H1 (cell line): ENCODE measurements around the gene TCEAL1. TPM values are rescaled to one million over a fixed set of nuclear protein-coding genes. Genes with fewer than 3 reads are reported as not detected.

ENCODE experiments used
- CTCF ChIA-PET: fragments of 300-600 bp; sonication (Branson Sonifier 250); formaldehyde crosslinking; loops from one replicate; lab custom pipeline; 2021; ENCODE audit not compliant: partially characterized antibody; lab: Charles Lee
- POLR2A ChIA-PET: fragments of 300-600 bp; sonication (Branson Sonifier 250); formaldehyde crosslinking; loops from one replicate; lab custom pipeline; 2021; ENCODE audit warnings: inconsistent platforms; ENCODE audit not compliant: partially characterized antibody; lab: Charles Lee
- DNase-seq, 2 experiments: peaks; one replicate each; pipeline versions ENCODE4 v3.0.0 to v3.0.0-alpha.2; 2010 to 2022; ENCODE audit warnings: low spot score in 2 of 2, low read depth in 1 of 2, mixed read lengths in 1 of 2
- FAIRE-seq: peaks from 2 replicates; lab custom pipeline; 2011; peaks lifted over from hg19 to GRCh38; lab: Jason Lieb, UNC
- H2AFZ ChIP-seq: 2 replicates; pipeline ENCODE4 v1.8.1; 2012; ENCODE audit warnings: low read length, inconsistent platforms
- H2AK5ac ChIP-seq: 2 replicates; pipeline ENCODE4 v1.6.1; 2013; ENCODE audit warnings: low read depth, low read length
- H2BK120ac ChIP-seq: replicated peaks from 2 replicates; pipeline ENCODE3; 2013; ENCODE audit warnings: low read depth, low read length, inconsistent platforms
- H2BK12ac ChIP-seq: 2 replicates; pipeline ENCODE4 v1.6.1; 2013; ENCODE audit warnings: low read depth, low read length
- H2BK15ac ChIP-seq: 2 replicates; pipeline ENCODE4 v1.6.1; 2013; ENCODE audit warnings: low read length
- H2BK20ac ChIP-seq: 2 replicates; pipeline ENCODE4 v1.6.1; 2013; ENCODE audit warnings: low read length
- H2BK5ac ChIP-seq: 2 replicates; pipeline ENCODE4 v1.6.1; 2013; ENCODE audit warnings: low read depth, low read length
- H3K14ac ChIP-seq: 2 replicates; pipeline ENCODE4 v1.6.1; 2013; ENCODE audit warnings: inconsistent platforms; ENCODE audit not compliant: insufficient read length
- H3K18ac ChIP-seq: 2 replicates; pipeline ENCODE4 v1.6.1; 2013; ENCODE audit warnings: low read length; ENCODE audit errors: extremely low read depth
- H3K23ac ChIP-seq: 2 replicates; pipeline ENCODE4 v1.6.1; 2013; ENCODE audit warnings: inconsistent platforms; ENCODE audit not compliant: insufficient read length
- H3K23me2 ChIP-seq: 2 replicates; pipeline ENCODE4 v1.6.1; 2013; ENCODE audit warnings: low read depth, low read length
- H3K27ac ChIP-seq: 2 replicates; pipeline ENCODE4 v1.6.1; 2011; ENCODE audit warnings: low read depth, low read length, inconsistent platforms
- H3K27me3 ChIP-seq, 4 experiments: replicated peaks in 1 of 4; 1 replicate in 1 of 4; 2 replicates in 3 of 4; pipeline versions ENCODE4 v1.6.1 to v1.8.1; 2011 to 2013; ENCODE audit warnings: low read length in 3 of 4, mild to moderate bottlenecking in 3 of 4, inconsistent platforms in 2 of 4, mixed read lengths in 2 of 4, moderate library complexity in 1 of 4; ENCODE audit not compliant: control insufficient read depth in 3 of 4, insufficient read depth in 3 of 4; ENCODE audit errors: extremely low read depth in 1 of 4
- H3K36me3 ChIP-seq, 4 experiments: 2 replicates each; pipeline versions ENCODE4 v1.6.1 to v1.8.1; 2011 to 2013; ENCODE audit warnings: mild to moderate bottlenecking in 4 of 4, low read length in 3 of 4, moderate library complexity in 2 of 4, control low read depth in 1 of 4, inconsistent platforms in 1 of 4; ENCODE audit not compliant: insufficient read depth in 4 of 4, control insufficient read depth in 2 of 4
- H3K4ac ChIP-seq: replicated peaks from 2 replicates; pipeline ENCODE3; 2013; ENCODE audit warnings: low read length, low read depth, mixed read lengths, inconsistent platforms; ENCODE audit not compliant: insufficient read length
- H3K4me1 ChIP-seq, 4 experiments: replicated peaks in 1 of 4; 1 replicate in 1 of 4; 2 replicates in 3 of 4; pipeline versions ENCODE4 v1.6.1 to v1.8.1; 2011 to 2013; ENCODE audit warnings: low read length in 3 of 4, inconsistent platforms in 2 of 4, mixed read lengths in 1 of 4; ENCODE audit not compliant: insufficient read depth in 4 of 4, control insufficient read depth in 3 of 4
- H3K4me2 ChIP-seq, 2 experiments: 2 replicates each; pipeline versions ENCODE4 v1.6.1 to v1.8.1; 2011 to 2013; ENCODE audit warnings: low read depth in 2 of 2, low read length in 2 of 2, control low read depth in 1 of 2, inconsistent platforms in 1 of 2, mild to moderate bottlenecking in 1 of 2; ENCODE audit not compliant: insufficient read depth in 1 of 2
- H3K4me3 ChIP-seq, 4 experiments: fragments of 200-600, 300-600 bp in 1 of 4; sonication (generic), shearing (Covaris generic), sonication (Bioruptor Twin) in 1 of 4; 2 replicates each; pipeline versions ENCODE4 v1.5.1 to v1.8.1; 2011 to 2016; ENCODE audit warnings: low read length in 4 of 4, low read depth in 3 of 4, control low read depth in 2 of 4, inconsistent platforms in 2 of 4, mild to moderate bottlenecking in 2 of 4, mixed read lengths in 1 of 4, moderate library complexity in 1 of 4; ENCODE audit not compliant: insufficient read depth in 2 of 4; ENCODE audit errors: extremely low read depth in 1 of 4
- H3K56ac ChIP-seq: replicated peaks from 2 replicates; pipeline ENCODE3; 2013; ENCODE audit warnings: low read depth, mild to moderate bottlenecking, mixed read lengths, low read length, inconsistent platforms; ENCODE audit not compliant: insufficient read length
- H3K79me1 ChIP-seq: 2 replicates; pipeline ENCODE4 v1.6.1; 2013; ENCODE audit warnings: low read depth, low read length, control low read depth
- H3K79me2 ChIP-seq, 2 experiments: 2 replicates each; pipeline versions ENCODE4 v1.6.1 to v1.8.1; 2012 to 2013; ENCODE audit warnings: low read length in 2 of 2, mild to moderate bottlenecking in 2 of 2, inconsistent platforms in 1 of 2; ENCODE audit not compliant: insufficient read depth in 2 of 2, control insufficient read depth in 1 of 2
- H3K9ac ChIP-seq, 4 experiments: replicated peaks in 1 of 4; 1 replicate in 1 of 4; 2 replicates in 3 of 4; pipeline versions ENCODE4 v1.6.1 to v1.8.1; 2011 to 2013; ENCODE audit warnings: low read depth in 3 of 4, low read length in 3 of 4, control low read depth in 2 of 4, mild to moderate bottlenecking in 2 of 4, moderate library complexity in 2 of 4, inconsistent platforms in 1 of 4; ENCODE audit errors: extremely low read depth in 1 of 4
- H3K9me3 ChIP-seq, 2 experiments: 2 replicates each; pipeline versions ENCODE4 v1.6.1 to v1.8.1; 2012 to 2013; ENCODE audit warnings: mild to moderate bottlenecking in 2 of 2, moderate library complexity in 2 of 2, control low read depth in 1 of 2, inconsistent platforms in 1 of 2, low read depth in 1 of 2, low read length in 1 of 2, mixed read lengths in 1 of 2; ENCODE audit not compliant: insufficient read depth in 2 of 2
- H4K20me1 ChIP-seq, 2 experiments: replicated peaks in 1 of 2; 2 replicates each; pipeline versions ENCODE3 to v1.8.1; 2011 to 2013; ENCODE audit warnings: inconsistent platforms in 2 of 2, low read length in 2 of 2, mild to moderate bottlenecking in 1 of 2; ENCODE audit not compliant: insufficient read depth in 2 of 2, control insufficient read depth in 1 of 2
- H4K5ac ChIP-seq: 2 replicates; pipeline ENCODE4 v1.6.1; 2013; ENCODE audit warnings: low read length, low read depth, mixed read lengths, inconsistent platforms; ENCODE audit not compliant: insufficient read length
- H4K8ac ChIP-seq: 2 replicates; pipeline ENCODE4 v1.8.0; 2013; ENCODE audit warnings: mild to moderate bottlenecking, moderate library complexity, low read length, inconsistent platforms; ENCODE audit not compliant: insufficient read depth; ENCODE audit errors: extremely low read depth
- H4K91ac ChIP-seq: replicated peaks from 2 replicates; pipeline ENCODE3; 2013; ENCODE audit warnings: low read length, mixed read lengths, inconsistent platforms; ENCODE audit not compliant: insufficient read length
- ASH2L ChIP-seq: fragments of 200-600, 300-600 bp; sonication (generic); IDR thresholded peaks from one replicate; pipeline ENCODE4 v1.7.1; 2017; ENCODE audit warnings: low read length
- BCL11A ChIP-seq, 2 experiments: IDR thresholded peaks; one replicate each; pipeline ENCODE4 v1.6.1; 2011; ENCODE audit warnings: low read depth in 2 of 2, low read length in 2 of 2, mild to moderate bottlenecking in 2 of 2
- GABPA ChIP-seq: IDR thresholded peaks from 2 replicates; pipeline ENCODE4 v1.6.1; 2011; ENCODE audit warnings: mild to moderate bottlenecking, low read length, moderate library complexity, borderline replicate concordance; ENCODE audit not compliant: insufficient read depth
- POLR2AphosphoS5 ChIP-seq: IDR thresholded peaks from 2 replicates; pipeline ENCODE4 v1.6.1; 2011; ENCODE audit warnings: low read depth, low read length
- TBP ChIP-seq: IDR thresholded peaks from 2 replicates; pipeline ENCODE4 v1.6.1; 2011; ENCODE audit warnings: low read depth, low read length, improper control_type of control experiment
- TEAD4 ChIP-seq: IDR thresholded peaks from 2 replicates; pipeline ENCODE4 v1.6.1; 2012; ENCODE audit warnings: low read depth, low read length, inconsistent platforms, mixed read lengths
- USF2 ChIP-seq: IDR thresholded peaks from 2 replicates; pipeline ENCODE4 v1.6.1; 2011; ENCODE audit warnings: low read length, improper control_type of control experiment
- YY1 ChIP-seq: IDR thresholded peaks from 2 replicates; pipeline ENCODE4 v1.6.1; 2011; ENCODE audit warnings: low read depth, mild to moderate bottlenecking, low read length
- WGBS, 2 experiments: shearing (Covaris generic) in 1 of 2; methylation state at CpG; one replicate each; pipeline versions ENCODE4 v1.1.6 to v1.1.7; 2013 to 2015; ENCODE audit warnings: low lambda C conversion rate in 2 of 2, mixed read lengths in 2 of 2, inconsistent platforms in 1 of 2, low coverage in 1 of 2, missing lambda C conversion rate in 1 of 2; ENCODE audit not compliant: insufficient replicate concordance in 2 of 2, insufficient coverage in 1 of 2, insufficient read length in 1 of 2; ENCODE audit errors: extremely low coverage in 1 of 2, missing lambda C conversion rate in 1 of 2; 5-methylcytosine and 5-hydroxymethylcytosine counted together
- polyA plus RNA-seq, 7 experiments: library from polyadenylated mRNA; depleted of rRNA in 3 of 7; stranded (reverse) in 5 of 7; unstranded in 2 of 7; fragments of >200 nt in 5 of 7; fragments of 200-250 nt in 2 of 7; gene quantifications; 1 replicate in 5 of 7; 2 replicates in 1 of 7; 4 replicates in 1 of 7; pipeline versions ENCODE4 v1.2.1 to v1.2.3, GENCODE V29; 2011 to 2013; ENCODE audit warnings: missing spikeins in 2 of 7, mixed read lengths in 2 of 7
- total RNA-seq: library from RNA; stranded (reverse); fragmentation: NEBNext Ultra II Directional; extraction: Animal tissue kit (Norgen Biotek cat#: 25700); gene quantifications from 2 replicates; pipeline ENCODE4 v1.2.1, GENCODE V29; 2021

TCEAL1 gene
- total and polyA plus RNA-seq, 2 of the 8 experiments (the other 6 are each of a cell fraction or from before 2014, with no cell fraction given), result 3.9 to 4.1 TPM

- Histone ChIP-seq H2BK12ac (no peak overlapping the region), H3K4me1 (no peaks in the 10 kb centered on the region), H3K18ac (no peak overlapping the region), H3K4me2 (no peak overlapping the region), H2BK20ac (no peak overlapping the region), H3K23me2 (no peaks in the 10 kb centered on the region), H2BK15ac (no peak overlapping the region), H3K79me1 (no peaks in the 10 kb centered on the region), H3K23ac (no peak overlapping the region), H3K14ac (no peak overlapping the region), H4K91ac (no peak overlapping the region), H3K9me3 (no peaks in the 10 kb centered on the region), H4K20me1 (no peaks in the 10 kb centered on the region), H3K27ac (no peak overlapping the region), H3K4ac (no peak overlapping the region), H3K36me3 (no peaks in the 10 kb centered on the region), H2BK120ac (no peak overlapping the region), H4K5ac (no peak overlapping the region), H3K9ac (no peak overlapping the region), H3K79me2 (no peaks in the 10 kb centered on the region), H3K4me3 (no peak overlapping the region), H3K56ac (no peak overlapping the region), H3K27me3 (no peaks in the 10 kb centered on the region), H2BK5ac (no peak overlapping the region), H4K8ac (no peak overlapping the region), H2AK5ac (no peak overlapping the region), H2AFZ (no peak overlapping the region)
- DNase-seq, result no peak
- peak; percentile 86 for FAIRE-seq
- WGBS, 2 experiments, result 30% methylated on average over 1 of the region's 1 CpG; no CpG with 5 or more reads in 1 of the 2 experiments
- CTCF ChIA-PET, result interaction anchor here (0.6 to 1.8 kb wide), 3 partner anchors 13 to 139 kb away, joined by 3 to 5 read pairs (median 5); partner anchors contain the start of gene RAB40A
- POLR2A ChIA-PET, result interaction anchor here (0.8 to 1.7 kb wide), 2 partner anchors 8 to 11 kb away, joined by 3 to 5 read pairs; no protein-coding TSS in a partner anchor
- TF ChIP-seq TEAD4 (no peak), YY1 (no peak), TBP (no peak), ASH2L (no peak), USF2 (no peak), POLR2AphosphoS5 (no peak), BCL11A (IDR thresholded peaks at IDR 0.05; ENCODE audit: low read depth in 2 of 2, low read length in 2 of 2) (no peak), GABPA (no peak)
These were observed 12.0 kb upstream of the TCEAL1 start for GRCh38 chrX:103616676-103617186.
